Keratinocyte (primary cell): Measurements from ENCODE around the gene STAC.

ENCODE experiments used
- EZH2 ChIP-seq: IDR thresholded peaks from one replicate; pipeline ENCODE4 v1.6.1; 2012; ENCODE audit warnings: inconsistent platforms, mild to moderate bottlenecking, low read length, moderate library complexity
- TF ChIP-seq, protein P1 (sequence below), 3 experiments: IDR thresholded peaks in 1 of 3; conservative IDR thresholded peaks in 1 of 3; optimal IDR thresholded peaks in 1 of 3; 2 replicates in 2 of 3; 3 replicates in 1 of 3; pipeline versions ENCODE3 to v1.5.1; 2011; ENCODE audit warnings: low read length in 3 of 3, mild to moderate bottlenecking in 3 of 3, moderate library complexity in 2 of 3, control low read depth in 1 of 3, inconsistent platforms in 1 of 3; ENCODE audit not compliant: insufficient read depth in 2 of 3; ENCODE audit errors: extremely low read depth in 1 of 3

DNA sequence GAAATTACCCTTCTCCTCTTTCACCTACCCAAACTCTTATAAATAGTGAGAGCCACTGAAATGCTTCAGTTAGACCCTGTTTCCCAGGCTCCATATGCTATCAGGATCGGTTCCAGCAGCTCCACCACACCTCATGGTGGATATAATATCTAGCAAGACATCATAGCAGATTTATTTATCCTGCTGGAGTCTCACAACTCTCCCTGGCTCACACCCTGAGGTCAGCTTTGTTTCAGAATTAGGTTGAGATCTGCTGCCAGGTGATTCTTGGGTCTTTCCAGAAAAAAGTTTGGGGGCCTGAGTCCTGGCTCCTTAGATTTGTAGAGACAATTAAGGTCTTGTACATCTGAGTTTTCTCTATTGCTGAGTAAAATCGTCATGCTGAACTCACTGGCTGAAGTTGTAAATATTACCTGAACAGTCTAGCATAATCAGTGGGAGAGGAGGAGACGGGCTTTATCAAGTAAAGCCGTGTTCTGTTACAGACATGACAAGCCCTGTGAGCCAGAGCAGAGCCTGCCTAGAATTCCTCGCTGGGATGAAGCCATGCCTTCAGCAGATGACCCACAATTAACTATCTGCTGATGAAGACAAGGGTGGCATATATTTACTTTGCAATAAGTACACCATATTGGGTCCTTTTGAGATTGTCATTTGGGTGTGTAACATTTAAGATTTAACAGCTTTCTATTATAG, 131.6 kb downstream of the STAC start:
- TF ChIP-seq, protein P1, sequence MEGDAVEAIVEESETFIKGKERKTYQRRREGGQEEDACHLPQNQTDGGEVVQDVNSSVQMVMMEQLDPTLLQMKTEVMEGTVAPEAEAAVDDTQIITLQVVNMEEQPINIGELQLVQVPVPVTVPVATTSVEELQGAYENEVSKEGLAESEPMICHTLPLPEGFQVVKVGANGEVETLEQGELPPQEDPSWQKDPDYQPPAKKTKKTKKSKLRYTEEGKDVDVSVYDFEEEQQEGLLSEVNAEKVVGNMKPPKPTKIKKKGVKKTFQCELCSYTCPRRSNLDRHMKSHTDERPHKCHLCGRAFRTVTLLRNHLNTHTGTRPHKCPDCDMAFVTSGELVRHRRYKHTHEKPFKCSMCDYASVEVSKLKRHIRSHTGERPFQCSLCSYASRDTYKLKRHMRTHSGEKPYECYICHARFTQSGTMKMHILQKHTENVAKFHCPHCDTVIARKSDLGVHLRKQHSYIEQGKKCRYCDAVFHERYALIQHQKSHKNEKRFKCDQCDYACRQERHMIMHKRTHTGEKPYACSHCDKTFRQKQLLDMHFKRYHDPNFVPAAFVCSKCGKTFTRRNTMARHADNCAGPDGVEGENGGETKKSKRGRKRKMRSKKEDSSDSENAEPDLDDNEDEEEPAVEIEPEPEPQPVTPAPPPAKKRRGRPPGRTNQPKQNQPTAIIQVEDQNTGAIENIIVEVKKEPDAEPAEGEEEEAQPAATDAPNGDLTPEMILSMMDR (optimal IDR thresholded peaks at IDR 0.05 in 1 of 3, IDR thresholded peaks at IDR 0.05 in 1 of 3, conservative IDR thresholded peaks at IDR 0.05 in 1 of 3; ENCODE audit: extremely low read depth in 1 of 3, insufficient read depth in 2 of 3, low read length in 3 of 3) = no peak
- no peak for TF ChIP-seq EZH2
